HL-60 (cell line): ENCODE results near the gene TGFBR3.

Source experiments
- DNase-seq, 2 experiments: peaks; one replicate each; pipeline ENCODE4 v3.0.0-alpha.2; 2010 to 2020; ENCODE audit warnings: low read depth in 1 of 2, low spot score in 1 of 2
- H3K27ac ChIP-seq: fragments of 250-450 bp; sonication (Bioruptor Pico); replicated peaks from 2 replicates; pipeline ENCODE4 v1.5.1; 2020; ENCODE audit warnings: mild to moderate bottlenecking, moderate library complexity
- H3K27me3 ChIP-seq: fragments of 250-450 bp; sonication (Bioruptor Pico); 2 replicates; pipeline ENCODE4 v1.5.1; 2021; ENCODE audit warnings: mild to moderate bottlenecking, moderate library complexity; ENCODE audit not compliant: insufficient read depth, poor library complexity, severe bottlenecking
- H3K4me3 ChIP-seq: replicated peaks from 2 replicates; pipeline ENCODE4 v1.5.1; 2011; ENCODE audit warnings: mild to moderate bottlenecking, control low read depth, low read length; ENCODE audit not compliant: insufficient read depth
- CTCF ChIP-seq: IDR thresholded peaks from one replicate; pipeline ENCODE4 v1.5.1; 2011; ENCODE audit warnings: low read length, control low read depth, inconsistent platforms; ENCODE audit not compliant: insufficient read depth
- GABPA ChIP-seq: IDR thresholded peaks from 2 replicates; pipeline ENCODE4 v1.6.1; 2012; ENCODE audit warnings: low read depth
- POLR2AphosphoS5 ChIP-seq: IDR thresholded peaks from 2 replicates; pipeline ENCODE4 v1.6.1; 2012; ENCODE audit warnings: low read depth
- SPI1 ChIP-seq: IDR thresholded peaks from 2 replicates; pipeline ENCODE4 v1.6.1; 2012; ENCODE audit warnings: low read depth, mild to moderate bottlenecking, borderline replicate concordance
- TF ChIP-seq, protein P1 (sequence below): IDR thresholded peaks from 2 replicates; pipeline ENCODE4 v1.6.1; 2012; ENCODE audit warnings: low read depth; ENCODE audit not compliant: insufficient replicate concordance

TGFBR3 gene

DNA sequence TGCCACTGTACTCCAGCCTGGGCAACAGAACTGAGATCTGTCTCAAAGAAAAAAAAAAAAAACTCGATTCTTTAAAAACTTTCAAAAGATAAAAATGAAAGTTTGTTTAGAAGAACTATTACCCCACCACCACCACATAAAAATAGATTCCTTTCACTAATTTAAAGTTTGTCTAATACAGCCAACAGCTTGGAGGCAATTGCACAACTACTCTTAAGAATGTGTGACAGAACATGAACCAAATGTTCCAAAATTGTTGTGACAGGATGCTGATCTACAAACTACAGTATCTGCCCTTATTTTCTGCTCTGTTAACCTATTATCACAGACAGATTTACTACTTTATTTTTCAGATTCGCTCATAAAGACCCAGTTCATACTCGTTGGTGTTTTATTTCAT is 5.5 kb upstream of the TGFBR3 start:
- H3K27me3 ChIP-seq, result peaks cover 5% of the 10 kb centered on the region
- no peak for DNase-seq
- no peak overlapping the region for H3K4me3 ChIP-seq
- H3K27ac ChIP-seq, result no peak overlapping the region
- TF ChIP-seq GABPA, result no peak
- TF ChIP-seq, protein P1, sequence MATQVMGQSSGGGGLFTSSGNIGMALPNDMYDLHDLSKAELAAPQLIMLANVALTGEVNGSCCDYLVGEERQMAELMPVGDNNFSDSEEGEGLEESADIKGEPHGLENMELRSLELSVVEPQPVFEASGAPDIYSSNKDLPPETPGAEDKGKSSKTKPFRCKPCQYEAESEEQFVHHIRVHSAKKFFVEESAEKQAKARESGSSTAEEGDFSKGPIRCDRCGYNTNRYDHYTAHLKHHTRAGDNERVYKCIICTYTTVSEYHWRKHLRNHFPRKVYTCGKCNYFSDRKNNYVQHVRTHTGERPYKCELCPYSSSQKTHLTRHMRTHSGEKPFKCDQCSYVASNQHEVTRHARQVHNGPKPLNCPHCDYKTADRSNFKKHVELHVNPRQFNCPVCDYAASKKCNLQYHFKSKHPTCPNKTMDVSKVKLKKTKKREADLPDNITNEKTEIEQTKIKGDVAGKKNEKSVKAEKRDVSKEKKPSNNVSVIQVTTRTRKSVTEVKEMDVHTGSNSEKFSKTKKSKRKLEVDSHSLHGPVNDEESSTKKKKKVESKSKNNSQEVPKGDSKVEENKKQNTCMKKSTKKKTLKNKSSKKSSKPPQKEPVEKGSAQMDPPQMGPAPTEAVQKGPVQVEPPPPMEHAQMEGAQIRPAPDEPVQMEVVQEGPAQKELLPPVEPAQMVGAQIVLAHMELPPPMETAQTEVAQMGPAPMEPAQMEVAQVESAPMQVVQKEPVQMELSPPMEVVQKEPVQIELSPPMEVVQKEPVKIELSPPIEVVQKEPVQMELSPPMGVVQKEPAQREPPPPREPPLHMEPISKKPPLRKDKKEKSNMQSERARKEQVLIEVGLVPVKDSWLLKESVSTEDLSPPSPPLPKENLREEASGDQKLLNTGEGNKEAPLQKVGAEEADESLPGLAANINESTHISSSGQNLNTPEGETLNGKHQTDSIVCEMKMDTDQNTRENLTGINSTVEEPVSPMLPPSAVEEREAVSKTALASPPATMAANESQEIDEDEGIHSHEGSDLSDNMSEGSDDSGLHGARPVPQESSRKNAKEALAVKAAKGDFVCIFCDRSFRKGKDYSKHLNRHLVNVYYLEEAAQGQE, result no peak
- no peak for TF ChIP-seq CTCF
- no peak for TF ChIP-seq SPI1
- no peak for TF ChIP-seq POLR2AphosphoS5

DNA sequence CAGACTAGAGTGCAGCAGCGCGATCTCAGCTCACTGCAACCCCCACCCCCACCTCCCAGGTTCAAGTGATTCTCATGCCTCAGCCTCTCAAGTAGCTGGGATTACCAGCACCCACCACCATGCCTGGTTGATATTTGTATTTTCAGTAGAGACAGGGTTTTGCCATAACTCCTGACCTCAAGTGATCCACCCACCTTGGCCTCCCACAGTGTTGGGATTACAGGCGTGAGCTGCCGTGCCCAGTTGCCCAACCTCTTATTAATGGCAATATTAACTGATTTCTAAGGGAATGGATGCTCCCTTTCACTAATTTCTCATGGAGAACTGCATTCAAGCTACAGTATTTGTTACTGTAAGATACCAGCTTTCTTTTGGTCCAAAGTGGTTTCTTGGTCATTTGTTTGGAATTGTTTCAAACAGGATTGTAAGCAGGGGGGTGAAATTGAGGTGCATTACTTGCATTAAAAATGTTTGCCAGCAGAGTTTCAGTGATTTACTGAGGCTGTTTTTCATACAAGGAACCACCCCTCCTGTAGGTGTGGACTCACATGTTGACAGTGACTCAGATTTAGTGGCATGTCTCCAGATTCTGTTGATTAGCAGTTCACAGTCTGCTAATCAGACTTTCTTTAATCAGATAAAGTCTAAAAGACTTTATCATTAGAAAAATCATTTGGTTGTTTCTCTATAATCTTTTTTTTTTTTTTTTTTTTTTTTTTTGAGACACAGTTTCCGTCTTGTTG is 3.9 kb upstream of the TGFBR3 start:
- Histone ChIP-seq H3K27ac (no peak overlapping the region), H3K4me3 (no peak overlapping the region), H3K27me3 (peaks cover 18% of the 10 kb centered on the region)
- DNase-seq, result no peak
- TF ChIP-seq CTCF, result no peak
- TF ChIP-seq, protein P1, result no peak
- no peak for TF ChIP-seq SPI1
- TF ChIP-seq GABPA, result no peak
- no peak for TF ChIP-seq POLR2AphosphoS5

- Histone ChIP-seq H3K4me3 (peak overlapping the region; percentile 47), H3K27ac (no peak overlapping the region), H3K27me3 (peaks cover 29% of the 10 kb centered on the region)
- no peak for DNase-seq
- TF ChIP-seq GABPA (no peak), POLR2AphosphoS5 (no peak), SPI1 (no peak), CTCF (no peak)
- TF ChIP-seq, protein P1, result no peak
Measured at GRCh38 chr1:91885213-91885715, 687 bp downstream of the TGFBR3 start.
